ENCODE results near the gene NDUFS4. TPM values are rescaled to one million over a fixed set of nuclear protein-coding genes. Genes with fewer than 3 reads are reported as not detected.

NDUFS4 gene
- total RNA-seq, 1 experiment from 2014 or later = 84.1 TPM

DNA sequence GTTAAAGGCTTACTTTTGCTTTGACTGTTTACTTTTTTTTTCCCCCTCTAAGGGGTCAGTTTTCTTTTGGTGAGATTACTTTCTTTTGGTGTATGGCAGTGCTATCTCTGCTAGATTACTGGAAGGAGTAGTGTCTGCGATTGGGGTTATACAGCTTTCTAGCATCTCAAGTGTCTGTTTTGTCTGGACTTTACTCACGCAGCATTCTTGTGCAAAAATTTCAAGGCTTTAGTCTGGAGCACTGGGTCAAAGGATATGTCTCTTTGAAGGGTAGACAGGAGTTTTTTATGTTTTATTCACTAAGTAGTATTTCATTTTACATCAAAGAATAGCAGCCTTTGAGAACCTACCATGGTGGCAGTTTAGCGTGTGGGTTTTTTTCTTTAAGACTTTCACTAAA is 52.6 kb downstream of the NDUFS4 start:
- Histone ChIP-seq H3K79me2 (ENCODE audit: low read depth) (no peaks in the 10 kb centered on the region), H3F3A (ENCODE audit: insufficient read depth, low read depth) (0 out of 2 replicates have a peak, but pooled peaks cover 2% of the 10 kb centered on the region), H3K4me1 (replicated peaks; ENCODE audit: insufficient read depth) (no peaks in the 10 kb centered on the region), H3K4me2 (no peak overlapping the region), H3K9me3 (ENCODE audit: insufficient read depth, low read depth) (0 out of 2 replicates have a peak, but pooled peaks cover 3% of the 10 kb centered on the region), H3K9me2 (ENCODE audit: insufficient read depth) (no peaks in the 10 kb centered on the region), H2AFZ (no peak overlapping the region), H3K27me3 (ENCODE audit: insufficient read depth, low read depth) (no peaks in the 10 kb centered on the region), H3K4me3 (no peak overlapping the region), H4K20me1 (ENCODE audit: insufficient read depth) (peaks cover 8% of the 10 kb centered on the region; the same call in 1 of the 2 replicates), H3K27ac (no peak overlapping the region), H3K36me3 (ENCODE audit: low read depth) (peaks cover 4% of the 10 kb centered on the region; the same call in 1 of the 2 replicates)
- ChIA-PET CTCF (no interaction called here), POLR2A (ENCODE audit: unreplicated experiment) (no interaction called here)
- no peak for DNase-seq
- intact Hi-C loops (cut with micrococcal nuclease; ENCODE audit: unreplicated experiment) = no loop called here
- TF ChIP-seq EZH2 (IDR thresholded peaks at IDR 0.05; ENCODE audit: low read depth) = no peak
- TF ChIP-seq, protein P1, sequence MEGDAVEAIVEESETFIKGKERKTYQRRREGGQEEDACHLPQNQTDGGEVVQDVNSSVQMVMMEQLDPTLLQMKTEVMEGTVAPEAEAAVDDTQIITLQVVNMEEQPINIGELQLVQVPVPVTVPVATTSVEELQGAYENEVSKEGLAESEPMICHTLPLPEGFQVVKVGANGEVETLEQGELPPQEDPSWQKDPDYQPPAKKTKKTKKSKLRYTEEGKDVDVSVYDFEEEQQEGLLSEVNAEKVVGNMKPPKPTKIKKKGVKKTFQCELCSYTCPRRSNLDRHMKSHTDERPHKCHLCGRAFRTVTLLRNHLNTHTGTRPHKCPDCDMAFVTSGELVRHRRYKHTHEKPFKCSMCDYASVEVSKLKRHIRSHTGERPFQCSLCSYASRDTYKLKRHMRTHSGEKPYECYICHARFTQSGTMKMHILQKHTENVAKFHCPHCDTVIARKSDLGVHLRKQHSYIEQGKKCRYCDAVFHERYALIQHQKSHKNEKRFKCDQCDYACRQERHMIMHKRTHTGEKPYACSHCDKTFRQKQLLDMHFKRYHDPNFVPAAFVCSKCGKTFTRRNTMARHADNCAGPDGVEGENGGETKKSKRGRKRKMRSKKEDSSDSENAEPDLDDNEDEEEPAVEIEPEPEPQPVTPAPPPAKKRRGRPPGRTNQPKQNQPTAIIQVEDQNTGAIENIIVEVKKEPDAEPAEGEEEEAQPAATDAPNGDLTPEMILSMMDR (conservative IDR thresholded peaks at IDR 0.05) = no peak
- no TSS peak for BruUV-seq (replicated peaks)

DNA sequence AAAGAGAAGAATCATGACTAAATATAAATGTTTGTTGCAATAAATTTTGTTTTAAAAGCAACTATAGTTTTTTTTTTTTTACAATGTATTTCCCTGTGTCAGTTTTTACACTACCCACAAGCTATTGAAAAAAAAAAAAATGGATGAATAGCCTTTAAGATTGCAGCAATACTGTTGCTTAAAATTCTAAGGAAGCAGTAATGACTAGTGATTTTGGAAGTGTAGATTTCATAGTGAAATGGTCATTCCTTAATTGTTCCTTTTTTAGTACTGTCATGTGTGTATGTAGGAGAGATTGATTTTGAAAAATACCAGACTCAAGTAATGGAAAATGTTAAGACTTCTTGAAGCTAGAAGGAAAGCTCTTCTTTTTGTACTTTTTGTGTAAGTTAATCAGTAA is 53.1 kb downstream of the NDUFS4 start:
- Histone ChIP-seq H3K9me3 (ENCODE audit: insufficient read depth, low read depth) (0 out of 2 replicates have a peak, but pooled peaks cover 3% of the 10 kb centered on the region), H3F3A (ENCODE audit: insufficient read depth, low read depth) (0 out of 2 replicates have a peak, but pooled peaks cover 2% of the 10 kb centered on the region), H3K36me3 (ENCODE audit: low read depth) (no peaks in the 10 kb centered on the region), H3K4me1 (replicated peaks; ENCODE audit: insufficient read depth) (no peaks in the 10 kb centered on the region), H3K9me2 (ENCODE audit: insufficient read depth) (no peaks in the 10 kb centered on the region), H3K79me2 (ENCODE audit: low read depth) (no peaks in the 10 kb centered on the region), H4K20me1 (ENCODE audit: insufficient read depth) (peaks cover 8% of the 10 kb centered on the region; the same call in 1 of the 2 replicates), H3K4me2 (no peak overlapping the region), H3K27ac (no peak overlapping the region), H2AFZ (no peak overlapping the region), H3K4me3 (no peak overlapping the region), H3K27me3 (ENCODE audit: insufficient read depth, low read depth) (no peaks in the 10 kb centered on the region)
- CTCF ChIA-PET = no interaction called here
- POLR2A ChIA-PET (ENCODE audit: unreplicated experiment) = no interaction called here
- TF ChIP-seq, protein P1 (conservative IDR thresholded peaks at IDR 0.05) = no peak
- TF ChIP-seq EZH2 (IDR thresholded peaks at IDR 0.05; ENCODE audit: low read depth) = no peak
- BruUV-seq (replicated peaks) = no TSS peak
- intact Hi-C loops (cut with micrococcal nuclease; ENCODE audit: unreplicated experiment) = no loop called here
- DNase-seq = no peak

DNA sequence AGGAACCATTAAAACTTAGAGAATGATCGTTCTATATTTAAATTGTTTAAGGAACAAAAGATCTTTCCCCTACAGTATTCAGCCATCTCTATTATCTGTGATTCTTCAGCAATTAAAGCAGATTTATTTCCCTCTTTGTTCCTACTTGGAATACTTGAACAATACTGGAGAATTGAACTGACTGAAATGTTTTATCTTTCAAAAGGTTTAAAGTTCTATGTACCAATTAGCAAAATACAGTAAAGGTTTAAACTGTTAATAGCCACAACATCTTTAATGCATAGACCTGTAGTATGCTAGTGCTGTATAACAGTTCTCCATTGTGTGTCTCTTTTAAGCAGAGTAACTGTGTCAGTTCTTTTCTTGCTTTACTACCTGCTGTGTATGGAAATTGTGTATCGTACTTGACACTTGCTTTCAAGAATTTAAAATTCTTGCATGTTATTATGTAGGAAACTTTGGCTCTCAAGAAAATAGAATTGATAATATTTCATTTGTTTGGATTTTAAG is 54.0 kb downstream of the NDUFS4 start:
- Histone ChIP-seq H3K36me3 (ENCODE audit: low read depth) (no peaks in the 10 kb centered on the region), H3K4me1 (replicated peaks; ENCODE audit: insufficient read depth) (no peaks in the 10 kb centered on the region), H3K4me3 (no peak overlapping the region), H3K27me3 (ENCODE audit: insufficient read depth, low read depth) (no peaks in the 10 kb centered on the region), H3K79me2 (ENCODE audit: low read depth) (no peaks in the 10 kb centered on the region), H3K4me2 (no peak overlapping the region), H2AFZ (no peak overlapping the region), H3K9me3 (ENCODE audit: insufficient read depth, low read depth) (no peaks in the 10 kb centered on the region), H4K20me1 (ENCODE audit: insufficient read depth) (peaks cover 8% of the 10 kb centered on the region; the same call in 1 of the 2 replicates), H3F3A (ENCODE audit: insufficient read depth, low read depth) (0 out of 2 replicates have a peak, but pooled peaks cover 2% of the 10 kb centered on the region), H3K27ac (no peak overlapping the region), H3K9me2 (ENCODE audit: insufficient read depth) (no peaks in the 10 kb centered on the region)
- no peak for DNase-seq
- POLR2A ChIA-PET (ENCODE audit: unreplicated experiment) = no interaction called here
- intact Hi-C loops (cut with micrococcal nuclease; ENCODE audit: unreplicated experiment) = no loop called here
- BruUV-seq (replicated peaks) = no TSS peak
- CTCF ChIA-PET = no interaction called here
- no peak for TF ChIP-seq EZH2 (IDR thresholded peaks at IDR 0.05; ENCODE audit: low read depth)
- TF ChIP-seq, protein P1 (conservative IDR thresholded peaks at IDR 0.05) = no peak

Data from PC-9 (cell line).